22Rv1 (cell line): ENCODE results near the gene FDCSP.
A peak's percentile ranks its signal among the peaks of the same experiment; 100 is the strongest.

Experiments used
- H3K27ac ChIP-seq: fragments of 450-650 bp; 2 replicates; pipeline ENCODE4 v1.5.1; 2017
- CTCF ChIP-seq: fragments of 450-650 bp; IDR thresholded peaks from 2 replicates; pipeline ENCODE4 v1.5.1; 2017; ENCODE audit warnings: mild to moderate bottlenecking
- ZFX ChIP-seq: fragments of 450-650 bp; IDR thresholded peaks from 2 replicates; pipeline ENCODE4 v1.6.1; 2017; ENCODE audit warnings: antibody characterized with exemption, borderline replicate concordance

Gene FDCSP

GRCh38 chr4:70183940-70184246, 42.0 kb upstream of the FDCSP start:
- no peak overlapping the region for H3K27ac ChIP-seq
- TF ChIP-seq ZFX (no peak), CTCF (peak; percentile 71)

GRCh38 chr4:70187216-70187615, 38.7 kb upstream of the FDCSP start:
- H3K27ac ChIP-seq: no peak overlapping the region
- TF ChIP-seq CTCF: no peak
- no peak for TF ChIP-seq ZFX

GRCh38 chr4:70190579-70190978, 35.3 kb upstream of the FDCSP start:
- no peak overlapping the region for H3K27ac ChIP-seq
- no peak for TF ChIP-seq ZFX
- no peak for TF ChIP-seq CTCF

- no peak overlapping the region for H3K27ac ChIP-seq
- TF ChIP-seq ZFX (no peak), CTCF (no peak)
Observed at GRCh38 chr4:70191647-70192046, 34.3 kb upstream of the FDCSP start.

- H3K27ac ChIP-seq: no peak overlapping the region
- no peak for TF ChIP-seq ZFX
- no peak for TF ChIP-seq CTCF
Observed at GRCh38 chr4:70192895-70193294, 33.0 kb upstream of the FDCSP start.

GRCh38 chr4:70195425-70195824, 30.5 kb upstream of the FDCSP start, which contains the start of gene ODAM:
Gene ODAM, plus strand, starts transcription at chr4:70195725. Its CDS starts 819 bp downstream, at chr4:70196544.
- H3K27ac ChIP-seq: no peak within 1 kb of the TSS
- TF ChIP-seq CTCF (no peak), ZFX (no peak)

- H3K27ac ChIP-seq: no peak overlapping the region
- TF ChIP-seq CTCF: no peak
- no peak for TF ChIP-seq ZFX
Observed at GRCh38 chr4:70196857-70197256, 29.1 kb upstream of the FDCSP start.
